H1 (cell line): ENCODE measurements around the gene OXSR1. TPM values are rescaled to one million over a fixed set of nuclear protein-coding genes. Genes with fewer than 3 reads are reported as not detected.

Experiments used
- CTCF ChIA-PET: fragments of 300-600 bp; sonication (Branson Sonifier 250); formaldehyde crosslinking; loops from one replicate; lab custom pipeline; 2021; ENCODE audit not compliant: partially characterized antibody; lab: Charles Lee
- POLR2A ChIA-PET: fragments of 300-600 bp; sonication (Branson Sonifier 250); formaldehyde crosslinking; loops from one replicate; lab custom pipeline; 2021; ENCODE audit warnings: inconsistent platforms; ENCODE audit not compliant: partially characterized antibody; lab: Charles Lee
- DNase-seq, 2 experiments: peaks; one replicate each; pipeline versions ENCODE4 v3.0.0 to v3.0.0-alpha.2; 2010 to 2022; ENCODE audit warnings: low spot score in 2 of 2, low read depth in 1 of 2, mixed read lengths in 1 of 2
- FAIRE-seq: peaks from 2 replicates; lab custom pipeline; 2011; peaks lifted over from hg19 to GRCh38; lab: Jason Lieb, UNC
- H2AFZ ChIP-seq: 2 replicates; pipeline ENCODE4 v1.8.1; 2012; ENCODE audit warnings: low read length, inconsistent platforms
- H2AK5ac ChIP-seq: 2 replicates; pipeline ENCODE4 v1.6.1; 2013; ENCODE audit warnings: low read depth, low read length
- H2BK120ac ChIP-seq: replicated peaks from 2 replicates; pipeline ENCODE3; 2013; ENCODE audit warnings: low read depth, low read length, inconsistent platforms
- H2BK12ac ChIP-seq: 2 replicates; pipeline ENCODE4 v1.6.1; 2013; ENCODE audit warnings: low read depth, low read length
- H2BK15ac ChIP-seq: 2 replicates; pipeline ENCODE4 v1.6.1; 2013; ENCODE audit warnings: low read length
- H2BK20ac ChIP-seq: 2 replicates; pipeline ENCODE4 v1.6.1; 2013; ENCODE audit warnings: low read length
- H2BK5ac ChIP-seq: 2 replicates; pipeline ENCODE4 v1.6.1; 2013; ENCODE audit warnings: low read depth, low read length
- H3K14ac ChIP-seq: 2 replicates; pipeline ENCODE4 v1.6.1; 2013; ENCODE audit warnings: inconsistent platforms; ENCODE audit not compliant: insufficient read length
- H3K18ac ChIP-seq: 2 replicates; pipeline ENCODE4 v1.6.1; 2013; ENCODE audit warnings: low read length; ENCODE audit errors: extremely low read depth
- H3K23ac ChIP-seq: 2 replicates; pipeline ENCODE4 v1.6.1; 2013; ENCODE audit warnings: inconsistent platforms; ENCODE audit not compliant: insufficient read length
- H3K23me2 ChIP-seq: 2 replicates; pipeline ENCODE4 v1.6.1; 2013; ENCODE audit warnings: low read depth, low read length
- H3K27ac ChIP-seq: 2 replicates; pipeline ENCODE4 v1.6.1; 2011; ENCODE audit warnings: low read depth, low read length, inconsistent platforms
- H3K27me3 ChIP-seq, 4 experiments: replicated peaks in 1 of 4; 1 replicate in 1 of 4; 2 replicates in 3 of 4; pipeline versions ENCODE4 v1.6.1 to v1.8.1; 2011 to 2013; ENCODE audit warnings: low read length in 3 of 4, mild to moderate bottlenecking in 3 of 4, inconsistent platforms in 2 of 4, mixed read lengths in 2 of 4, moderate library complexity in 1 of 4; ENCODE audit not compliant: control insufficient read depth in 3 of 4, insufficient read depth in 3 of 4; ENCODE audit errors: extremely low read depth in 1 of 4
- H3K36me3 ChIP-seq, 4 experiments: 2 replicates each; pipeline versions ENCODE4 v1.6.1 to v1.8.1; 2011 to 2013; ENCODE audit warnings: mild to moderate bottlenecking in 4 of 4, low read length in 3 of 4, moderate library complexity in 2 of 4, control low read depth in 1 of 4, inconsistent platforms in 1 of 4; ENCODE audit not compliant: insufficient read depth in 4 of 4, control insufficient read depth in 2 of 4
- H3K4ac ChIP-seq: replicated peaks from 2 replicates; pipeline ENCODE3; 2013; ENCODE audit warnings: low read length, low read depth, mixed read lengths, inconsistent platforms; ENCODE audit not compliant: insufficient read length
- H3K4me1 ChIP-seq, 4 experiments: replicated peaks in 1 of 4; 1 replicate in 1 of 4; 2 replicates in 3 of 4; pipeline versions ENCODE4 v1.6.1 to v1.8.1; 2011 to 2013; ENCODE audit warnings: low read length in 3 of 4, inconsistent platforms in 2 of 4, mixed read lengths in 1 of 4; ENCODE audit not compliant: insufficient read depth in 4 of 4, control insufficient read depth in 3 of 4
- H3K4me2 ChIP-seq, 2 experiments: 2 replicates each; pipeline versions ENCODE4 v1.6.1 to v1.8.1; 2011 to 2013; ENCODE audit warnings: low read depth in 2 of 2, low read length in 2 of 2, control low read depth in 1 of 2, inconsistent platforms in 1 of 2, mild to moderate bottlenecking in 1 of 2; ENCODE audit not compliant: insufficient read depth in 1 of 2
- H3K4me3 ChIP-seq, 4 experiments: fragments of 200-600, 300-600 bp in 1 of 4; sonication (generic), shearing (Covaris generic), sonication (Bioruptor Twin) in 1 of 4; 2 replicates each; pipeline versions ENCODE4 v1.5.1 to v1.8.1; 2011 to 2016; ENCODE audit warnings: low read length in 4 of 4, low read depth in 3 of 4, control low read depth in 2 of 4, inconsistent platforms in 2 of 4, mild to moderate bottlenecking in 2 of 4, mixed read lengths in 1 of 4, moderate library complexity in 1 of 4; ENCODE audit not compliant: insufficient read depth in 2 of 4; ENCODE audit errors: extremely low read depth in 1 of 4
- H3K56ac ChIP-seq: replicated peaks from 2 replicates; pipeline ENCODE3; 2013; ENCODE audit warnings: low read depth, mild to moderate bottlenecking, mixed read lengths, low read length, inconsistent platforms; ENCODE audit not compliant: insufficient read length
- H3K79me1 ChIP-seq: 2 replicates; pipeline ENCODE4 v1.6.1; 2013; ENCODE audit warnings: low read depth, low read length, control low read depth
- H3K79me2 ChIP-seq, 2 experiments: 2 replicates each; pipeline versions ENCODE4 v1.6.1 to v1.8.1; 2012 to 2013; ENCODE audit warnings: low read length in 2 of 2, mild to moderate bottlenecking in 2 of 2, inconsistent platforms in 1 of 2; ENCODE audit not compliant: insufficient read depth in 2 of 2, control insufficient read depth in 1 of 2
- H3K9ac ChIP-seq, 4 experiments: replicated peaks in 1 of 4; 1 replicate in 1 of 4; 2 replicates in 3 of 4; pipeline versions ENCODE4 v1.6.1 to v1.8.1; 2011 to 2013; ENCODE audit warnings: low read depth in 3 of 4, low read length in 3 of 4, control low read depth in 2 of 4, mild to moderate bottlenecking in 2 of 4, moderate library complexity in 2 of 4, inconsistent platforms in 1 of 4; ENCODE audit errors: extremely low read depth in 1 of 4
- H3K9me3 ChIP-seq, 2 experiments: 2 replicates each; pipeline versions ENCODE4 v1.6.1 to v1.8.1; 2012 to 2013; ENCODE audit warnings: mild to moderate bottlenecking in 2 of 2, moderate library complexity in 2 of 2, control low read depth in 1 of 2, inconsistent platforms in 1 of 2, low read depth in 1 of 2, low read length in 1 of 2, mixed read lengths in 1 of 2; ENCODE audit not compliant: insufficient read depth in 2 of 2
- H4K20me1 ChIP-seq, 2 experiments: replicated peaks in 1 of 2; 2 replicates each; pipeline versions ENCODE3 to v1.8.1; 2011 to 2013; ENCODE audit warnings: inconsistent platforms in 2 of 2, low read length in 2 of 2, mild to moderate bottlenecking in 1 of 2; ENCODE audit not compliant: insufficient read depth in 2 of 2, control insufficient read depth in 1 of 2
- H4K5ac ChIP-seq: 2 replicates; pipeline ENCODE4 v1.6.1; 2013; ENCODE audit warnings: low read length, low read depth, mixed read lengths, inconsistent platforms; ENCODE audit not compliant: insufficient read length
- H4K8ac ChIP-seq: 2 replicates; pipeline ENCODE4 v1.8.0; 2013; ENCODE audit warnings: mild to moderate bottlenecking, moderate library complexity, low read length, inconsistent platforms; ENCODE audit not compliant: insufficient read depth; ENCODE audit errors: extremely low read depth
- H4K91ac ChIP-seq: replicated peaks from 2 replicates; pipeline ENCODE3; 2013; ENCODE audit warnings: low read length, mixed read lengths, inconsistent platforms; ENCODE audit not compliant: insufficient read length
- BCL11A ChIP-seq, 2 experiments: IDR thresholded peaks; one replicate each; pipeline ENCODE4 v1.6.1; 2011; ENCODE audit warnings: low read depth in 2 of 2, low read length in 2 of 2, mild to moderate bottlenecking in 2 of 2
- CBX8 ChIP-seq: fragments of 300-800, 300-1000 bp; sonication (generic); IDR thresholded peaks from 2 replicates; pipeline ENCODE4 v1.7.1; 2016; ENCODE audit warnings: low read depth, low read length, borderline replicate concordance
- CEBPB ChIP-seq: IDR thresholded peaks from 2 replicates; pipeline ENCODE4 v1.6.1; 2012; ENCODE audit warnings: low read depth, low read length
- EGR1 ChIP-seq: IDR thresholded peaks from 2 replicates; pipeline ENCODE4 v1.6.1; 2011; ENCODE audit warnings: low read depth, low read length, borderline replicate concordance
- JUN ChIP-seq: IDR thresholded peaks from 2 replicates; pipeline ENCODE4 v1.6.1; 2011; ENCODE audit warnings: low read depth, mild to moderate bottlenecking, improper control_type of control experiment, low read length
- JUND ChIP-seq: IDR thresholded peaks from 2 replicates; pipeline ENCODE4 v1.6.1; 2011; ENCODE audit warnings: mild to moderate bottlenecking, improper control_type of control experiment, low read length
- KDM1A ChIP-seq: fragments of 200-600, 300-600 bp; sonication (generic); IDR thresholded peaks from 2 replicates; pipeline ENCODE4 v1.7.1; 2016; ENCODE audit warnings: mild to moderate bottlenecking, low read length, borderline replicate concordance
- POLR2A ChIP-seq, 2 experiments: IDR thresholded peaks; 1 replicate in 1 of 2; 2 replicates in 1 of 2; pipeline ENCODE4 v1.6.1; 2011; ENCODE audit warnings: low read depth in 2 of 2, low read length in 2 of 2, mild to moderate bottlenecking in 2 of 2; ENCODE audit errors: control extremely low read depth in 1 of 2
- POU5F1 ChIP-seq: IDR thresholded peaks from 2 replicates; pipeline ENCODE4 v1.6.1; 2011; ENCODE audit warnings: low read depth, mild to moderate bottlenecking, low read length, moderate library complexity
- RFX5 ChIP-seq: IDR thresholded peaks from 2 replicates; pipeline ENCODE4 v1.6.1; 2011; ENCODE audit warnings: low read depth, low read length, improper control_type of control experiment, borderline replicate concordance
- RNF2 ChIP-seq: fragments of 200-900, 300-1000 bp; sonication (generic); IDR thresholded peaks from 2 replicates; pipeline ENCODE4 v1.7.1; 2016; ENCODE audit warnings: borderline replicate concordance, low read depth, mild to moderate bottlenecking, antibody characterized with exemption, low read length; ENCODE audit not compliant: poor library complexity, severe bottlenecking; ENCODE audit errors: missing control alignments
- TAF1 ChIP-seq: IDR thresholded peaks from 2 replicates; pipeline ENCODE4 v1.6.1; 2011; ENCODE audit warnings: mild to moderate bottlenecking, low read depth, low read length
- TEAD4 ChIP-seq: IDR thresholded peaks from 2 replicates; pipeline ENCODE4 v1.6.1; 2012; ENCODE audit warnings: low read depth, low read length, inconsistent platforms, mixed read lengths
- WGBS, 2 experiments: shearing (Covaris generic) in 1 of 2; methylation state at CpG; one replicate each; pipeline versions ENCODE4 v1.1.6 to v1.1.7; 2013 to 2015; ENCODE audit warnings: low lambda C conversion rate in 2 of 2, mixed read lengths in 2 of 2, inconsistent platforms in 1 of 2, low coverage in 1 of 2, missing lambda C conversion rate in 1 of 2; ENCODE audit not compliant: insufficient replicate concordance in 2 of 2, insufficient coverage in 1 of 2, insufficient read length in 1 of 2; ENCODE audit errors: extremely low coverage in 1 of 2, missing lambda C conversion rate in 1 of 2; 5-methylcytosine and 5-hydroxymethylcytosine counted together
- polyA plus RNA-seq, 7 experiments: library from polyadenylated mRNA; depleted of rRNA in 3 of 7; stranded (reverse) in 5 of 7; unstranded in 2 of 7; fragments of >200 nt in 5 of 7; fragments of 200-250 nt in 2 of 7; gene quantifications; 1 replicate in 5 of 7; 2 replicates in 1 of 7; 4 replicates in 1 of 7; pipeline versions ENCODE4 v1.2.1 to v1.2.3, GENCODE V29; 2011 to 2013; ENCODE audit warnings: missing spikeins in 2 of 7, mixed read lengths in 2 of 7
- total RNA-seq: library from RNA; stranded (reverse); fragmentation: NEBNext Ultra II Directional; extraction: Animal tissue kit (Norgen Biotek cat#: 25700); gene quantifications from 2 replicates; pipeline ENCODE4 v1.2.1, GENCODE V29; 2021
- TF ChIP-seq, protein P1 (sequence below): IDR thresholded peaks from 2 replicates; pipeline ENCODE4 v1.6.1; 2012; ENCODE audit warnings: low read length, inconsistent platforms

Gene OXSR1
- total and polyA plus RNA-seq, 2 of the 8 experiments (the other 6 are each of a cell fraction or from before 2014, with no cell fraction given): 25.1 to 47.0 TPM

DNA sequence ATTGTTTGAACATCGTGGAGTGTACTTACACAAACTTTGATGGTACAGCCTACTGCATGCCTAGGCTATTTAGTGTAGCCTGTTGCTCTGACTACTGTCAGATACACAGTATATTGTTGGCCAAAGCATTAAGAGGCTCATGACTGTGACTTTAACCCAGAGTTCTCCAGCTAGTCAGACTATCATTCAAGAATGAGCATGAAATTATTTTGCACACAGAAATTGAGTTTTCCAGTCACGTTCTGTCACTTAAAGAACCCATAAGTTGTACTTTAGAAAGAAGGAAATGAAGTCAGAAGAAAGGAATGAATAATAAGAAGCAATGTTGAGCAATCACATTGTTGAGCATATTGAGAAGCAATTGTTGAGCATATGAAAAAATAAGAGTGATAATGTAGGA is 62.7 kb downstream of the OXSR1 start:
- H3K4me3 ChIP-seq: no peak overlapping the region
- TF ChIP-seq CBX8: no peak
- TF ChIP-seq TEAD4: no peak
- TF ChIP-seq POLR2A (IDR thresholded peaks at IDR 0.05; ENCODE audit: control extremely low read depth in 1 of 2, low read depth in 2 of 2, low read length in 2 of 2): no peak
- TF ChIP-seq CEBPB: no peak
- TF ChIP-seq EGR1: no peak
- no peak for TF ChIP-seq POU5F1
- no peak for TF ChIP-seq JUN
- TF ChIP-seq JUND: no peak
- no peak for TF ChIP-seq RNF2
- no peak for TF ChIP-seq TAF1
- TF ChIP-seq, protein P1, sequence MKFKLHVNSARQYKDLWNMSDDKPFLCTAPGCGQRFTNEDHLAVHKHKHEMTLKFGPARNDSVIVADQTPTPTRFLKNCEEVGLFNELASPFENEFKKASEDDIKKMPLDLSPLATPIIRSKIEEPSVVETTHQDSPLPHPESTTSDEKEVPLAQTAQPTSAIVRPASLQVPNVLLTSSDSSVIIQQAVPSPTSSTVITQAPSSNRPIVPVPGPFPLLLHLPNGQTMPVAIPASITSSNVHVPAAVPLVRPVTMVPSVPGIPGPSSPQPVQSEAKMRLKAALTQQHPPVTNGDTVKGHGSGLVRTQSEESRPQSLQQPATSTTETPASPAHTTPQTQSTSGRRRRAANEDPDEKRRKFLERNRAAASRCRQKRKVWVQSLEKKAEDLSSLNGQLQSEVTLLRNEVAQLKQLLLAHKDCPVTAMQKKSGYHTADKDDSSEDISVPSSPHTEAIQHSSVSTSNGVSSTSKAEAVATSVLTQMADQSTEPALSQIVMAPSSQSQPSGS: no peak
- no peak for TF ChIP-seq BCL11A (IDR thresholded peaks at IDR 0.05; ENCODE audit: low read depth in 2 of 2, low read length in 2 of 2)
- no peak for TF ChIP-seq RFX5
- no peak for TF ChIP-seq KDM1A
- no peak overlapping the region for H2BK120ac ChIP-seq
- H2BK5ac ChIP-seq: no peak overlapping the region
- H3K79me1 ChIP-seq: no peaks in the 10 kb centered on the region
- no peak overlapping the region for H4K5ac ChIP-seq
- H3K56ac ChIP-seq: no peak overlapping the region
- no peak overlapping the region for H2BK20ac ChIP-seq
- H2BK15ac ChIP-seq: no peak overlapping the region
- H4K91ac ChIP-seq: no peak overlapping the region
- no peak overlapping the region for H2AFZ ChIP-seq
- H3K4me1 ChIP-seq: no peaks in the 10 kb centered on the region
- 91% methylated on average over 2 of the region's 2 CpGs; no CpG with 5 or more reads in 1 of the 2 experiments for WGBS, 2 experiments
- H3K4me2 ChIP-seq: no peak overlapping the region
- POLR2A ChIA-PET: no interaction called here
- H3K9ac ChIP-seq: no peak overlapping the region
- no peaks in the 10 kb centered on the region for H3K79me2 ChIP-seq
- peaks cover 0 to 35% (median 12%) of the 10 kb centered on the region in 4 experiments; a peak in 3 of 8 replicates for H3K36me3 ChIP-seq
- no peak overlapping the region for H2AK5ac ChIP-seq
- H3K23me2 ChIP-seq: no peaks in the 10 kb centered on the region
- no peak overlapping the region for H2BK12ac ChIP-seq
- no peak overlapping the region for H3K27ac ChIP-seq
- FAIRE-seq (no peak), DNase-seq (no peak)
- no peak overlapping the region for H3K18ac ChIP-seq
- H3K23ac ChIP-seq: no peak overlapping the region
- H3K4ac ChIP-seq: no peak overlapping the region
- no peaks in the 10 kb centered on the region for H4K20me1 ChIP-seq
- H4K8ac ChIP-seq: no peak overlapping the region
- no peaks in the 10 kb centered on the region for H3K9me3 ChIP-seq
- H3K27me3 ChIP-seq: no peaks in the 10 kb centered on the region
- CTCF ChIA-PET: interaction anchor here (0.7 to 1.9 kb wide), 3 partner anchors 12 to 110 kb away, joined by 3 to 5 read pairs (median 3); no protein-coding TSS in a partner anchor
- no peak overlapping the region for H3K14ac ChIP-seq
